KMS-11 (cell line): ENCODE measurements around the gene TMC2.

Experiments used
- H2AFZ ChIP-seq: fragments of 200-600 bp; sonication (generic); 2 replicates; pipeline ENCODE4 v1.6.1; 2016; ENCODE audit warnings: antibody characterized with exemption, mixed run types, low read depth
- H3K27ac ChIP-seq: fragments of 200-600 bp; sonication (generic); 2 replicates; pipeline ENCODE4 v1.6.1; 2016; ENCODE audit warnings: mild to moderate bottlenecking, mixed run types
- H3K27me3 ChIP-seq: fragments of 200-600 bp; sonication (generic); 2 replicates; pipeline ENCODE4 v1.6.1; 2017; ENCODE audit warnings: mild to moderate bottlenecking, low read depth, mixed run types, moderate library complexity; ENCODE audit not compliant: insufficient read depth
- H3K36me3 ChIP-seq: fragments of 200-600 bp; sonication (generic); 2 replicates; pipeline ENCODE4 v1.6.1; 2017; ENCODE audit warnings: mild to moderate bottlenecking, mixed run types; ENCODE audit not compliant: insufficient read depth
- H3K4me1 ChIP-seq: fragments of 200-600 bp; sonication (generic); 2 replicates; pipeline ENCODE4 v1.6.1; 2016; ENCODE audit warnings: mild to moderate bottlenecking, low read depth, mixed run types; ENCODE audit not compliant: poor library complexity, severe bottlenecking
- H3K4me2 ChIP-seq: fragments of 200-600 bp; sonication (generic); 2 replicates; pipeline ENCODE4 v1.7.0; 2016; ENCODE audit warnings: mild to moderate bottlenecking, mixed run types
- H3K4me3 ChIP-seq: fragments of 200-600 bp; sonication (generic); IDR thresholded peaks from 2 replicates; pipeline ENCODE4 v1.6.1; 2017; ENCODE audit warnings: low read depth, low read length, mixed read lengths; ENCODE audit not compliant: insufficient read depth
- H3K79me2 ChIP-seq: fragments of 200-600 bp; sonication (generic); 2 replicates; pipeline ENCODE4 v1.6.1; 2016; ENCODE audit warnings: low read depth, mixed run types; ENCODE audit not compliant: insufficient read depth
- H3K9ac ChIP-seq: fragments of 200-600 bp; sonication (generic); 2 replicates; pipeline ENCODE4 v1.6.1; 2016; ENCODE audit warnings: mild to moderate bottlenecking, mixed run types
- H4K20me1 ChIP-seq: fragments of 200-600 bp; sonication (generic); 2 replicates; pipeline ENCODE4 v1.6.1; 2016; ENCODE audit warnings: mild to moderate bottlenecking, mixed run types; ENCODE audit not compliant: insufficient read depth
- TF ChIP-seq, protein P1 (sequence below): fragments of 200-600 bp; sonication (generic); conservative IDR thresholded peaks from 2 replicates; pipeline ENCODE4 v1.6.1; 2017; ENCODE audit warnings: low read depth, mild to moderate bottlenecking, antibody characterized with exemption, low read length, moderate library complexity, mixed read lengths

Gene TMC2

DNA sequence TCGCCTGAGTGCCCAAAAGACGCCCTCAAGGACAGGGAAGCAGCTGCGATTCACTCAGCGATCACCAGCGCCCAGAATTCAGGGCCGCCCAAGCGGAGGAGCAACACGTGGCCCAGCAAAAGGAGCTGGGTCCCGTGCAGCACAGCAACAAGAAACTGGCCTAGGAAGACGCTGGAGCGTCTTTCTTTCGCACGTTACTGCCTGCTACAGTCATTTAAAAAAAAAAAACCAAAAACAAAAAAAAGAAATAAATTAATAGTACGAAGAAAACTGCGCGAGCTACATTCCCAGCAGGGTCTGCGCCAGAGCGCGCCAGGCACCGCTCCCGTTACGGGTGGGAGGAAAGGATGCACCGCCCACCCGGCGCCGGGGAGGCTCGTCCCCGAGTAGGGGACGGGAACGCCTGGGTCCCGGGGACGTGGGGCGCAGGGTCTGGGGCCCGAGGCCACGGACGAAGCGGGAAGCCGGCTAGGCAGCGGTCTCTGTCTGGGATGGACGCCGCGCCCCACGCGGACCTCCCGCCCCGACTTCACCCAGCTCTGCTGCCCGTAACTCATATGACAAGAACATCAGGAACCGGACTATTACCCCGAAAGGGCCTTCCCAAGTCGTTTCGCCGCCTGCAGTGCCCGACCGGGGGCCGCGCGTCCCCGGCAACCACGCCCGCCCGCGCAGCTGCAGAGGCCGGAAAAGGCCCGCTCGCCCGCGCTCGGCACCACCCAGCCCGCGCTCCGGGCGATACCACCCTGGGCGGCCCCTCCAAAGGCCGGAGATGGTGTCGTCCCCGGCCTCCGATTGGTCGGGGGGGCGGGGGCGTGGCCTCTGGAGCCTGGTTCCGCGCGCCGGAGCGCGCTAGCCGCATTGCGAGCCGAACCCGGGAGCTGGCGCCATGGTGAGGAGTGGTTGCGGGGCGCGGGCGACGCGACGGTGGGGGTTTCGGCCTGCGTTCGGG lies 115.7 kb downstream of the TMC2 start, which contains the start of gene NOP56:
Gene NOP56, plus strand, starts transcription at position 861 of the 952 bp plus-strand sequence. Its CDS starts 29 bp downstream, at position 890.
- Histone ChIP-seq H3K4me1 (peaks cover 5% of the 10 kb centered on the region), H3K79me2 (peaks cover 56% of the 10 kb centered on the region), H2AFZ (peak within 1 kb of the TSS; percentile 64), H3K4me2 (peak within 1 kb of the TSS; percentile 91), H3K36me3 (peaks cover 4% of the 10 kb centered on the region; the same call in 1 of the 2 replicates), H3K4me3 (no peak within 1 kb of the TSS), H4K20me1 (peaks cover 17% of the 10 kb centered on the region; the same call in 1 of the 2 replicates), H3K9ac (peak within 1 kb of the TSS; percentile 89), H3K27ac (peak within 1 kb of the TSS; percentile 85), H3K27me3 (no peaks in the 10 kb centered on the region)
- TF ChIP-seq, protein P1, sequence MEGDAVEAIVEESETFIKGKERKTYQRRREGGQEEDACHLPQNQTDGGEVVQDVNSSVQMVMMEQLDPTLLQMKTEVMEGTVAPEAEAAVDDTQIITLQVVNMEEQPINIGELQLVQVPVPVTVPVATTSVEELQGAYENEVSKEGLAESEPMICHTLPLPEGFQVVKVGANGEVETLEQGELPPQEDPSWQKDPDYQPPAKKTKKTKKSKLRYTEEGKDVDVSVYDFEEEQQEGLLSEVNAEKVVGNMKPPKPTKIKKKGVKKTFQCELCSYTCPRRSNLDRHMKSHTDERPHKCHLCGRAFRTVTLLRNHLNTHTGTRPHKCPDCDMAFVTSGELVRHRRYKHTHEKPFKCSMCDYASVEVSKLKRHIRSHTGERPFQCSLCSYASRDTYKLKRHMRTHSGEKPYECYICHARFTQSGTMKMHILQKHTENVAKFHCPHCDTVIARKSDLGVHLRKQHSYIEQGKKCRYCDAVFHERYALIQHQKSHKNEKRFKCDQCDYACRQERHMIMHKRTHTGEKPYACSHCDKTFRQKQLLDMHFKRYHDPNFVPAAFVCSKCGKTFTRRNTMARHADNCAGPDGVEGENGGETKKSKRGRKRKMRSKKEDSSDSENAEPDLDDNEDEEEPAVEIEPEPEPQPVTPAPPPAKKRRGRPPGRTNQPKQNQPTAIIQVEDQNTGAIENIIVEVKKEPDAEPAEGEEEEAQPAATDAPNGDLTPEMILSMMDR: no peak

DNA sequence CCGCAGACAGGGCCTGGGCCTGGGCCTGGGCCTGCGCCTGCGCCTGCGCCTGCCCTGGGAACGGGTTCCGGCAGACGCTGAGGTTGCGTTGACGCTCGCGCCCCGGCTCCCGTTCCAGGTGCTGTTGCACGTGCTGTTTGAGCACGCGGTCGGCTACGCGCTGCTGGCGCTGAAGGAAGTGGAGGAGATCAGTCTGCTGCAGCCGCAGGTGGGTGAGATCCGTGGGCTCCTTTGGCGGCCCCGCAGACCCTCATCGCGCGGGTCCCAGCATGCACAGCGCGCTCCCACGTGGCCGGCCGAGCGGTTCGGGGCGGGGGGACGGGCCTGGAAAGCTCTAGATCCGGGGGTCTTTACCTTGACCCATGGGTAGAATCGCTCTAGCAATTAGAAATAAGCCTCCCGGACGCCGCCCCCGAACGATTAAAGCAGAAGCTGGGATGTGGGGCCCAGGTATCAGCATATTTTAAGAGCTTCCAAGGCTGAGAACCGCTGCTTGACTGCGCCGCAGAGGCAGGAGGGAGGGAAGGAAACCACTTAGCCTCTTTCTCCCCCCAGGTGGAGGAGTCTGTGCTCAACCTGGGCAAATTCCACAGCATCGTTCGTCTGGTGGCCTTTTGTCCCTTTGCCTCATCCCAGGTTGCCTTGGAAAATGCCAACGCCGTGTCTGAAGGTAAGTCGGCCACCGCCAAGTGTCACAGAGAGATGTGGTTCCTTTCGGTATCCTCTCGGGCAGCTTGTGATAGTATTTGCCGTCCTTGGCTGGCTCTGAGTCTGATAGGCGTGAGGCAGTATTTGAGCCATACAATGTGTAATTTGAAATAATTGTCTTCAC lies 116.6 kb downstream of the TMC2 start:
- H3K79me2 ChIP-seq: peaks cover 56% of the 10 kb centered on the region
- H2AFZ ChIP-seq: no peak overlapping the region
- peak overlapping the region; percentile 85 for H3K27ac ChIP-seq
- H3K27me3 ChIP-seq: no peaks in the 10 kb centered on the region
- peak overlapping the region; percentile 89 for H3K9ac ChIP-seq
- TF ChIP-seq, protein P1: no peak
- peaks cover 8% of the 10 kb centered on the region; the same call in 1 of the 2 replicates for H3K36me3 ChIP-seq
- H3K4me1 ChIP-seq: peaks cover 5% of the 10 kb centered on the region
- H4K20me1 ChIP-seq: peaks cover 17% of the 10 kb centered on the region; the same call in 1 of the 2 replicates
- no peak overlapping the region for H3K4me3 ChIP-seq
- H3K4me2 ChIP-seq: peak overlapping the region; percentile 84

DNA sequence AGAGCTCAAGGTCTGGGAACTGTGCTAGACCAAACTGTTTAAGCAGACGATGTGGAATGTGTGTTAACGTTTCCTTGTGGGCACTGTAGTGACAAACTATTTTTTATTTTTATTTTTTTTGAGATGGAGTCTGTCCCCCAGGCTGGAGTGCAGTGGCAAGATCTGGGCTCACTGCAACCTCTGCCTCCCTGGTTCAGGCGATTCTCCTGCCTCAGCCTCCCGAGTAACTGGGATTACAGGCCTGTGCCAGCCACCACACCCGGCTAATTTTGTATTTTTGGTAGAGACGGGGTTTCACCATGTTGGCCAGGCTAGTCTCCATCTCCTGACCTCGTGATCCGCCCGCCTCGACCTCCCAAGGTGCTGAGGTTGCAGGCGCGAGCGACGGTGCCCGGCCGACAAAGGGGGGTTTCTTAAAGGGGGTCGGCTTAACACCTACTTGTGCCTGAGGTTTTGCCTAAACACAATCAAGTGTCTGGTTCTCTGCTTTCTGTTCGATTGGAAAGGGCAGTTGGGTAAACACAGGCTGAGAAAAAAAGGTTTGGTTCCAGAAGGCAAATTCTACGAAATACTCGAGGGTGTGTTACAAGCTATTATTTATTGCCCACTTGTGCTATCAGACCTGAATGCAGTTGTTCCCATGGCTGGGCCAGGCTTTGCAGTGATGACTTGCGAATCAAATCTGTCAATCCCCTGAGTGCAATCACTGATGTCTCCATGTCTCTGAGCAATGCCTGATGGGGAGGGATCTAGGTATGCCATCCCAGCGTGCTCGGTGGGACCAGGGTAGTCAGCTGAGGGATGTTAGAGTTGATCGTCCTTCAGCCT lies 117.4 kb downstream of the TMC2 start:
- H3K4me1 ChIP-seq: peaks cover 5% of the 10 kb centered on the region
- H4K20me1 ChIP-seq: peaks cover 17% of the 10 kb centered on the region; the same call in 1 of the 2 replicates
- peaks cover 56% of the 10 kb centered on the region for H3K79me2 ChIP-seq

More for the DNA sequence above, 117.4 kb downstream of the TMC2 start:
- peak overlapping the region; percentile 85; the same call in 1 of the 2 replicates for H3K27ac ChIP-seq
- H2AFZ ChIP-seq: no peak overlapping the region
- TF ChIP-seq, protein P1: no peak
- H3K27me3 ChIP-seq: no peaks in the 10 kb centered on the region
- peak overlapping the region; percentile 84 for H3K4me2 ChIP-seq
- peaks cover 8% of the 10 kb centered on the region; the same call in 1 of the 2 replicates for H3K36me3 ChIP-seq
- H3K9ac ChIP-seq: peak overlapping the region; percentile 89
- H3K4me3 ChIP-seq: no peak overlapping the region
